Neural crest cell (in vitro differentiated cells): ENCODE results near the gene SELENOM. TPM values are rescaled to one million over a fixed set of nuclear protein-coding genes. Genes with fewer than 3 reads are reported as not detected.
A peak's percentile ranks its signal among the peaks of the same experiment; 100 is the strongest.

Source experiments
- DNase-seq: peaks from one replicate; pipeline ENCODE4 v3.0.0; 2021; ENCODE audit warnings: low read depth, mixed read lengths, low spot score
- H3K27ac Mint-ChIP-seq: one replicate; pipeline ENCODE4 v1.8.0; 2021; ENCODE audit warnings: mild to moderate bottlenecking, mixed read lengths; ENCODE audit not compliant: unreplicated experiment
- H3K27me3 Mint-ChIP-seq: 2 replicates; pipeline ENCODE4 v1.8.0; 2021; ENCODE audit warnings: low read depth, mild to moderate bottlenecking, mixed read lengths
- H3K36me3 Mint-ChIP-seq: 2 replicates; pipeline ENCODE4 v1.8.0; 2021; ENCODE audit warnings: low read depth, mild to moderate bottlenecking, mixed read lengths
- H3K4me1 Mint-ChIP-seq: 2 replicates; pipeline ENCODE4 v1.8.0; 2021; ENCODE audit warnings: mixed read lengths
- H3K4me3 Mint-ChIP-seq: one replicate; pipeline ENCODE4 v1.8.0; 2021; ENCODE audit warnings: mild to moderate bottlenecking, mixed read lengths
- H3K9me3 Mint-ChIP-seq: 2 replicates; pipeline ENCODE4 v1.8.0; 2021; ENCODE audit warnings: mixed read lengths
- total RNA-seq: library from RNA; stranded (reverse); gene quantifications from 2 replicates; pipeline ENCODE4 v1.2.1, GENCODE V29; 2021
- TF ChIP-seq, protein P1 (sequence below): fragments of 200-600 bp; sonication (generic); conservative IDR thresholded peaks from 2 replicates; pipeline ENCODE4 v1.5.0; 2021; ENCODE audit warnings: antibody characterized with exemption, mild to moderate bottlenecking

The SELENOM gene
- total RNA-seq, 1 donor from 2014 or later, result 10.1 TPM

DNA sequence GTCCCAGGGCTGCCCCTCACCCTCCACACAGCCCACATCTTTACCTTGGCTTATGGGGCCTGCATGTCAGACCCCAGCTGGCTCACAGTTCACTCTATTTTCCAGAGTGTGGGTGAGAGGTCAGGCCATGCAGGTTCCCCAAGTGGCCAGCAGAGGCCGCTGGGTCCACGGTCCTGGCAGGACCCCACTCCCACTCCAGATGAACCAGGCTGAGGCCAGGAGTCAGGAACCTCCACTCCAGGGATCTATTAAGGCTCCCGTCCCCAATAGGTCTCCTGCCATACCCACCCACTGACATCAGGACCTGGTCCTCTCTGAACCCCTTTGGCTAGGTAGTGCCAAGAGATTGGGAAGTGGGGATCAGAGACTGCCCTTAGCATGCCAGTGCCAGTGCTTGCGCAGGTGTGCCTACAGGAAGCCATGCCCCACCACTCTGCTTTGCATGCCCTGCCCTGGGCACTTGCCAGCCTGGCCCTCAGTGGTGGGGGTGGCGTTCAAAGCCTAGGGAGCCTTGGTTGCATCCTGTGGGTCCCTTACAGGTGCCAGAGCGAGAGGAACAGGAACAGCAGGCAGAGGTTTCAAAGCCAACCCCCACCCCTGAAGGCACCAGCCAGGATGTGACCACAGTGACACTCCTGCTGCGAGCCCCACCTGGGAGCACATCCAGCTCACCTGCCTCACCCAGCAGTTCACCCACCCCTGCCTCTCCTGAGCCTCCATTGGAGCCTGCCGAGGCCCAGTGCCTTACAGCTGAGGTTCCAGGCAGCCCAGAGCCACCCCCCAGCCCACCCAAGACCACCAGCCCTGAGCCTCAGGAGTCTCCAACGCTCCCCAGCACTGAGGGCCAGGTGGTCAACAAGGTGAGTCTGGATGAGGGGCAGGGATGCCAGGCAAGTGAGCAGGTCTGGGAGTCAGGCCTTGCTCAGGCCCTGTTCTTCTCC, 17.9 kb downstream of the SELENOM start:
- peaks cover 11% of the 10 kb centered on the region for H3K4me1 Mint-ChIP-seq
- TF ChIP-seq, protein P1, sequence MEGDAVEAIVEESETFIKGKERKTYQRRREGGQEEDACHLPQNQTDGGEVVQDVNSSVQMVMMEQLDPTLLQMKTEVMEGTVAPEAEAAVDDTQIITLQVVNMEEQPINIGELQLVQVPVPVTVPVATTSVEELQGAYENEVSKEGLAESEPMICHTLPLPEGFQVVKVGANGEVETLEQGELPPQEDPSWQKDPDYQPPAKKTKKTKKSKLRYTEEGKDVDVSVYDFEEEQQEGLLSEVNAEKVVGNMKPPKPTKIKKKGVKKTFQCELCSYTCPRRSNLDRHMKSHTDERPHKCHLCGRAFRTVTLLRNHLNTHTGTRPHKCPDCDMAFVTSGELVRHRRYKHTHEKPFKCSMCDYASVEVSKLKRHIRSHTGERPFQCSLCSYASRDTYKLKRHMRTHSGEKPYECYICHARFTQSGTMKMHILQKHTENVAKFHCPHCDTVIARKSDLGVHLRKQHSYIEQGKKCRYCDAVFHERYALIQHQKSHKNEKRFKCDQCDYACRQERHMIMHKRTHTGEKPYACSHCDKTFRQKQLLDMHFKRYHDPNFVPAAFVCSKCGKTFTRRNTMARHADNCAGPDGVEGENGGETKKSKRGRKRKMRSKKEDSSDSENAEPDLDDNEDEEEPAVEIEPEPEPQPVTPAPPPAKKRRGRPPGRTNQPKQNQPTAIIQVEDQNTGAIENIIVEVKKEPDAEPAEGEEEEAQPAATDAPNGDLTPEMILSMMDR, result peak; percentile 73
- H3K4me3 Mint-ChIP-seq, result peak overlapping the region; percentile 74
- peak; percentile 58 for DNase-seq
- H3K27me3 Mint-ChIP-seq, result peaks cover 2% of the 10 kb centered on the region
- no peaks in the 10 kb centered on the region for H3K9me3 Mint-ChIP-seq
- H3K27ac Mint-ChIP-seq, result no peak overlapping the region
- H3K36me3 Mint-ChIP-seq, result no peaks in the 10 kb centered on the region

DNA sequence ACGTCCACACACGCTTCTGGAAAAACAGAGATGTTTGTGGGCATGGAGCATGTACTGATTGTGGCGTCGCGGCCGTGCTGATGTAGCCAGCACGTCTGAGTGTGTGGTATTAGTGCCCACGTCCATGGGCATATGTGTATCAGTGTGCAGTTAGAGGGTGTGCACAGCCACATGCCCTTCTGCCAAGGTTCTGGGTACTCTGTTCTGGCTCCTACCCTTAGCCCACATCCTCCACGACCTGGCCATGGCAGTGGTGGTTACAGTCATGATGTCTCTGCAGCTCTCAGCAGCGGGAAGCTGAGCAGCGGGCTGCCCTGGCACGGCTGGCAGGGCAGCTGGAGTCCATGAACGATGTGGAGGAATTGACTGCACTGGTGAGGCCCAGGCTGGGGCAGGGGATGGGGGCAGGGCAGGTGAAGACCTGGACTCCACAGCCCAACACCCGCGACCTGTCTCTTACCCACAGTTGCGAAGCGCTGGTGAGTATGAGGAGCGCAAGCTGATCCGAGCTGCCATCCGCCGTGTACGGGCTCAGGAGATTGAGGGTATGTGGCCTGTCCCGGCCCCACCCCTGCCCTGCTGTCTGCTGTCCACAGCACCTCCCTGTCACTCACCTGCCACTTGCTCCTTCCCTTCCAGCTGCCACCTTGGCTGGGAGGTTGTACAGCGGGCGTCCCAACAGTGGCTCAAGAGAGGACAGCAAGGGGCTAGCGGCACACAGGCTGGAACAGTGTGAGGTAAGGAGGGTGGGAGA, 19.0 kb downstream of the SELENOM start:
- peaks cover 21% of the 10 kb centered on the region for H3K4me1 Mint-ChIP-seq
- H3K27me3 Mint-ChIP-seq, result peaks cover 5% of the 10 kb centered on the region
- H3K27ac Mint-ChIP-seq, result peak overlapping the region; percentile 91
- H3K4me3 Mint-ChIP-seq, result no peak overlapping the region
- H3K9me3 Mint-ChIP-seq, result no peaks in the 10 kb centered on the region
- TF ChIP-seq, protein P1, result no peak
- DNase-seq, result no peak
- H3K36me3 Mint-ChIP-seq, result no peaks in the 10 kb centered on the region

GRCh38 chr22:31087744-31088215, 19.6 kb downstream of the SELENOM start:
- H3K4me1 Mint-ChIP-seq, result peaks cover 26% of the 10 kb centered on the region
- peak overlapping the region; percentile 91 for H3K27ac Mint-ChIP-seq
- no peaks in the 10 kb centered on the region for H3K36me3 Mint-ChIP-seq
- H3K27me3 Mint-ChIP-seq, result peaks cover 5% of the 10 kb centered on the region
- TF ChIP-seq, protein P1, result no peak
- no peaks in the 10 kb centered on the region for H3K9me3 Mint-ChIP-seq
- H3K4me3 Mint-ChIP-seq, result no peak overlapping the region
- DNase-seq, result no peak

- Mint-ChIP-seq H3K4me1 (peaks cover 34% of the 10 kb centered on the region), H3K27ac (no peak overlapping the region), H3K36me3 (no peaks in the 10 kb centered on the region), H3K9me3 (no peaks in the 10 kb centered on the region), H3K27me3 (peaks cover 5% of the 10 kb centered on the region), H3K4me3 (peak overlapping the region; percentile 76)
- TF ChIP-seq, protein P1, result no peak
- DNase-seq, result no peak
Measured at GRCh38 chr22:31086703-31087330, 20.6 kb downstream of the SELENOM start.

DNA sequence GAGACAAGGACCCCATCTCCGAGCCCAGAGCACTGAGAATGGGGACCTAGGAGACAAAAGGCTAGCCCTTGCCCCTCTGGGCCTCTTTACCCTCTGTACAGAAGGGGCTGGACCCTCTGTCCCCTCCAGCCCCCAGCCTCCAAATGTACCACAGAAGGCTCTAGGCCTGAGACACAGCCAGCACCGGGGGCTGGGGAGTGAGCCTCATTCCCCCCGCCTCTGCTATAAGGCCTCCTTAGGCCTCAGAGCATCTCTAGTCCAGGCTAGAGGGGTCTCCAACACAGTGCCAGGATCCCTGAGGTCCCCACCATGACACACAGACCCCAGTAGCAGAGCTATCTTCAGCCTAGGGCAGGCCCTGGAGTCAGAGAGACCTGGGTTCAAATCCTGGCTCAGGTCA, 21.4 kb downstream of the SELENOM start:
- Mint-ChIP-seq H3K27ac (peak overlapping the region; percentile 95), H3K4me1 (peaks cover 41% of the 10 kb centered on the region), H3K4me3 (peak overlapping the region; percentile 76), H3K36me3 (no peaks in the 10 kb centered on the region), H3K9me3 (no peaks in the 10 kb centered on the region), H3K27me3 (peaks cover 5% of the 10 kb centered on the region)
- DNase-seq, result no peak
- TF ChIP-seq, protein P1, result no peak
